Neuronal stem cell (in vitro differentiated cells): ENCODE measurements around the gene LRRC51.
"Not testable (repeated sequence)": the region's sequence is repeated elsewhere in the genome, so short reads cannot be mapped to it uniquely, and the experiment has no call there.

ENCODE experiments used
- DNase-seq: peaks from one replicate; pipeline ENCODE4 v3.0.0-alpha.2; 2013; ENCODE audit warnings: low spot score
- H2AFZ ChIP-seq: one replicate; pipeline ENCODE4 v1.6.1; 2013; ENCODE audit warnings: mild to moderate bottlenecking, low read length, inconsistent platforms
- H2AK5ac ChIP-seq: 2 replicates; pipeline ENCODE4 v1.6.1; 2013; ENCODE audit warnings: low read depth, mild to moderate bottlenecking, inconsistent platforms, low read length, moderate library complexity, mixed read lengths
- H2BK120ac ChIP-seq: 2 replicates; pipeline ENCODE4 v1.6.1; 2013; ENCODE audit warnings: low read depth, mild to moderate bottlenecking, inconsistent platforms, low read length, moderate library complexity, mixed read lengths
- H2BK12ac ChIP-seq: one replicate; pipeline ENCODE4 v1.6.1; 2013; ENCODE audit warnings: low read length, inconsistent platforms
- H2BK15ac ChIP-seq: 2 replicates; pipeline ENCODE4 v1.6.1; 2013; ENCODE audit warnings: mild to moderate bottlenecking, low read length, inconsistent platforms, mixed read lengths
- H2BK5ac ChIP-seq: one replicate; pipeline ENCODE4 v1.6.1; 2013; ENCODE audit warnings: inconsistent platforms, mild to moderate bottlenecking, low read length, moderate library complexity
- H3K14ac ChIP-seq: one replicate; pipeline ENCODE4 v1.6.1; 2013; ENCODE audit warnings: low read length, inconsistent platforms
- H3K18ac ChIP-seq: 2 replicates; pipeline ENCODE4 v1.6.1; 2013; ENCODE audit warnings: low read length, inconsistent platforms
- H3K23ac ChIP-seq: 2 replicates; pipeline ENCODE4 v1.6.1; 2013; ENCODE audit warnings: low read depth, mild to moderate bottlenecking, mixed read lengths, low read length, inconsistent platforms; ENCODE audit not compliant: poor library complexity
- H3K27ac ChIP-seq: replicated peaks from 3 replicates; pipeline ENCODE4 v1.5.1; 2013; ENCODE audit warnings: low read length, inconsistent platforms
- H3K27me3 ChIP-seq, 3 experiments: 2 replicates each; pipeline ENCODE4 v1.6.1; 2013; ENCODE audit warnings: low read length in 3 of 3, mild to moderate bottlenecking in 2 of 3, inconsistent platforms in 1 of 3, low read depth in 1 of 3, mixed read lengths in 1 of 3, moderate library complexity in 1 of 3; ENCODE audit not compliant: control insufficient read depth in 3 of 3, insufficient read depth in 3 of 3
- H3K36me3 ChIP-seq, 2 donors: replicated peaks in 1 of 2; 2 replicates each; pipeline ENCODE4 v1.6.1; 2013; ENCODE audit warnings: low read length in 2 of 2; ENCODE audit not compliant: control insufficient read depth in 2 of 2, insufficient read depth in 2 of 2
- H3K4ac ChIP-seq: 2 replicates; pipeline ENCODE4 v1.6.1; 2013; ENCODE audit warnings: inconsistent platforms, mild to moderate bottlenecking, low read length, moderate library complexity
- H3K4me1 ChIP-seq, 2 donors: 1 replicate in 1 of 2; 2 replicates in 1 of 2; pipeline ENCODE4 v1.6.1; 2013; ENCODE audit warnings: low read length in 2 of 2, low read depth in 1 of 2; ENCODE audit not compliant: control insufficient read depth in 2 of 2, insufficient read depth in 1 of 2
- H3K4me2 ChIP-seq: one replicate; pipeline ENCODE4 v1.6.1; 2013; ENCODE audit warnings: mild to moderate bottlenecking, low read length, inconsistent platforms; ENCODE audit not compliant: insufficient read depth, poor library complexity, severe bottlenecking
- H3K4me3 ChIP-seq, 2 donors: 2 replicates each; pipeline ENCODE4 v1.5.1; 2013; ENCODE audit warnings: low read length in 2 of 2, mild to moderate bottlenecking in 2 of 2, inconsistent platforms in 1 of 2, moderate library complexity in 1 of 2
- H3K79me1 ChIP-seq: one replicate; pipeline ENCODE4 v1.6.1; 2013; ENCODE audit warnings: low read depth, mild to moderate bottlenecking, inconsistent platforms, low read length, moderate library complexity
- H3K9ac ChIP-seq: one replicate; pipeline ENCODE4 v1.6.1; 2013; ENCODE audit warnings: mild to moderate bottlenecking, low read depth, low read length, inconsistent platforms; ENCODE audit not compliant: poor library complexity
- H3K9me3 ChIP-seq, 2 donors: replicated peaks in 1 of 2; 2 replicates each; pipeline versions ENCODE3 to v1.6.1; 2013; ENCODE audit warnings: low read length in 2 of 2, mild to moderate bottlenecking in 2 of 2, inconsistent platforms in 1 of 2, low read depth in 1 of 2, mixed read lengths in 1 of 2, moderate library complexity in 1 of 2; ENCODE audit not compliant: control insufficient read depth in 2 of 2, insufficient read depth in 1 of 2
- H4K8ac ChIP-seq: one replicate; pipeline ENCODE4 v1.6.1; 2013; ENCODE audit warnings: low read depth, mild to moderate bottlenecking, inconsistent platforms, low read length, moderate library complexity
- H4K91ac ChIP-seq: one replicate; pipeline ENCODE4 v1.6.1; 2013; ENCODE audit warnings: low read length, low read depth, mild to moderate bottlenecking, inconsistent platforms; ENCODE audit not compliant: poor library complexity
- WGBS, 2 donors: extraction: QIAGEN DNeasy Blood & Tissue Kit; methylation state at CpG; one replicate each; pipeline ENCODE4 v1.1.7; 2013; ENCODE audit warnings: missing lambda C conversion rate in 2 of 2, mixed read lengths in 1 of 2; ENCODE audit not compliant: insufficient read length in 2 of 2, insufficient replicate concordance in 1 of 2; ENCODE audit errors: extremely low coverage in 2 of 2; 5-methylcytosine and 5-hydroxymethylcytosine counted together

Gene LRRC51

GRCh38 chr11:72139500-72139899 is 58.9 kb downstream of the LRRC51 start:
- no peak overlapping the region for H3K23ac ChIP-seq
- no peak overlapping the region for H2BK15ac ChIP-seq
- no peak overlapping the region for H2AK5ac ChIP-seq
- WGBS, 2 donors, result no CpG with 5 or more reads among the region's 11 CpGs
- H3K9me3 ChIP-seq, result no peaks in the 10 kb centered on the region
- H3K36me3 ChIP-seq, result no peaks in the 10 kb centered on the region
- no peak overlapping the region for H3K4ac ChIP-seq
- no peak overlapping the region for H3K18ac ChIP-seq
- no peak overlapping the region for H4K8ac ChIP-seq
- H3K27ac ChIP-seq, result no peak overlapping the region
- no peaks in the 10 kb centered on the region for H3K4me1 ChIP-seq
- no peak overlapping the region for H2BK120ac ChIP-seq
- H4K91ac ChIP-seq, result no peak overlapping the region
- DNase-seq, result no peak
- no peak overlapping the region for H3K14ac ChIP-seq
- no peak overlapping the region for H2BK5ac ChIP-seq
- no peak overlapping the region for H3K4me3 ChIP-seq
- H3K4me2 ChIP-seq, result no peak overlapping the region
- H3K9ac ChIP-seq, result no peak overlapping the region
- no peak overlapping the region for H2AFZ ChIP-seq
- H3K79me1 ChIP-seq, result peaks cover 2% of the 10 kb centered on the region
- no peak overlapping the region for H2BK12ac ChIP-seq
- peaks cover 0 to 7% (median 2%) of the 10 kb centered on the region in 3 experiments for H3K27me3 ChIP-seq

GRCh38 chr11:72140661-72141060 is 60.0 kb downstream of the LRRC51 start:
- no peaks in the 10 kb centered on the region for H3K9me3 ChIP-seq
- H3K27me3 ChIP-seq, result peaks cover 0 to 7% (median 2%) of the 10 kb centered on the region in 3 experiments
- no peak for DNase-seq
- no peak overlapping the region for H4K8ac ChIP-seq
- no peak overlapping the region for H2AK5ac ChIP-seq
- H3K4ac ChIP-seq, result no peak overlapping the region
- no peak overlapping the region for H3K27ac ChIP-seq
- H4K91ac ChIP-seq, result no peak overlapping the region
- no peaks in the 10 kb centered on the region for H3K36me3 ChIP-seq
- no peak overlapping the region for H2BK5ac ChIP-seq
- no peak overlapping the region for H2BK15ac ChIP-seq
- no peaks in the 10 kb centered on the region for H3K79me1 ChIP-seq
- H3K18ac ChIP-seq, result no peak overlapping the region
- no peak overlapping the region for H2BK12ac ChIP-seq
- no peak overlapping the region for H3K4me2 ChIP-seq
- H3K9ac ChIP-seq, result no peak overlapping the region
- no peak overlapping the region for H3K23ac ChIP-seq
- H3K4me3 ChIP-seq, result no peak overlapping the region
- no peaks in the 10 kb centered on the region for H3K4me1 ChIP-seq
- no peak overlapping the region for H2BK120ac ChIP-seq
- no peak overlapping the region for H3K14ac ChIP-seq
- no peak overlapping the region for H2AFZ ChIP-seq
- WGBS, 2 donors, result no CpG with 5 or more reads among the region's 2 CpGs

- Histone ChIP-seq H2AFZ (no peak overlapping the region), H2AK5ac (no peak overlapping the region)
- WGBS, 2 donors, result no CpG with 5 or more reads among the region's 3 CpGs
Measured at GRCh38 chr11:72141066-72141465, 60.4 kb downstream of the LRRC51 start.

GRCh38 chr11:72142086-72142485 is 61.4 kb downstream of the LRRC51 start:
- H3K4ac ChIP-seq, H3K27ac ChIP-seq, H3K4me3 ChIP-seq, H2BK120ac ChIP-seq, H3K9me3 ChIP-seq, H2AFZ ChIP-seq, H3K18ac ChIP-seq, H4K8ac ChIP-seq, H3K4me2 ChIP-seq, H3K4me1 ChIP-seq, H4K91ac ChIP-seq, H3K27me3 ChIP-seq, H3K23ac ChIP-seq, H3K36me3 ChIP-seq, H2BK15ac ChIP-seq, H3K9ac ChIP-seq, H3K79me1 ChIP-seq, H3K14ac ChIP-seq, H2BK12ac ChIP-seq, H2BK5ac ChIP-seq, H2AK5ac ChIP-seq, DNase-seq: not testable (repeated sequence)
- WGBS, 2 donors, result no CpG with 5 or more reads among the region's 1 CpG

More at GRCh38 chr11:72141066-72141465, 60.4 kb downstream of the LRRC51 start:
- Histone ChIP-seq H3K23ac (no peak overlapping the region), H4K91ac (no peak overlapping the region), H3K4me3 (no peak overlapping the region), H3K9ac (no peak overlapping the region), H3K27me3 (peaks cover 0 to 7% (median 2%) of the 10 kb centered on the region in 3 experiments), H3K18ac (no peak overlapping the region), H2BK120ac (no peak overlapping the region), H3K4me1 (no peaks in the 10 kb centered on the region), H3K4ac (no peak overlapping the region), H3K79me1 (no peaks in the 10 kb centered on the region), H2BK12ac (no peak overlapping the region), H4K8ac (no peak overlapping the region), H3K9me3 (no peaks in the 10 kb centered on the region), H3K36me3 (no peaks in the 10 kb centered on the region), H2BK5ac (no peak overlapping the region), H3K14ac (no peak overlapping the region), H3K27ac (no peak overlapping the region), H3K4me2 (no peak overlapping the region), H2BK15ac (no peak overlapping the region)
- no peak for DNase-seq
